ENCODE data around the gene MLKL.

Gene MLKL

GRCh38 chr16:74626741-74627416, 73.8 kb downstream of the MLKL start:
- Histone ChIP-seq H3K36me3 (ENCODE audit: control insufficient read depth, insufficient read depth, low read length) (peaks cover 84% of the 10 kb centered on the region), H3K9me3 (ENCODE audit: control insufficient read depth, low read length) (no peaks in the 10 kb centered on the region), H3K4me1 (ENCODE audit: control insufficient read depth, insufficient read depth, low read length) (no peaks in the 10 kb centered on the region), H3K4me3 (ENCODE audit: insufficient read depth, low read depth, low read length) (no peak overlapping the region), H3K27ac (ENCODE audit: insufficient read depth, low read depth, low read length, poor library complexity, severe bottlenecking) (no peak overlapping the region), H3K27me3 (ENCODE audit: control insufficient read depth, insufficient read depth, low read length, poor library complexity, severe bottlenecking) (no peaks in the 10 kb centered on the region)
- 55 to 100% methylated on average over 1 of the region's 1 CpG for WGBS, 2 experiments

- 94 to 95% methylated on average over 14 of the region's 14 CpGs for WGBS, 2 experiments
- peaks cover 77% of the 10 kb centered on the region for H3K36me3 ChIP-seq (ENCODE audit: control insufficient read depth, insufficient read depth, low read length)
- H3K4me1 ChIP-seq (ENCODE audit: control insufficient read depth, insufficient read depth, low read length): no peaks in the 10 kb centered on the region
- no peak overlapping the region for H3K27ac ChIP-seq (ENCODE audit: insufficient read depth, low read depth, low read length, poor library complexity, severe bottlenecking)
- no peaks in the 10 kb centered on the region for H3K27me3 ChIP-seq (ENCODE audit: control insufficient read depth, insufficient read depth, low read length, poor library complexity, severe bottlenecking)
- H3K4me3 ChIP-seq (ENCODE audit: insufficient read depth, low read depth, low read length): no peak overlapping the region
- no peaks in the 10 kb centered on the region for H3K9me3 ChIP-seq (ENCODE audit: control insufficient read depth, low read length)
These were observed 74.9 kb downstream of the MLKL start for GRCh38 chr16:74625500-74626350.

GRCh38 chr16:74623839-74624235, 76.8 kb downstream of the MLKL start:
- H3K9me3 ChIP-seq (ENCODE audit: control insufficient read depth, low read length): no peaks in the 10 kb centered on the region
- no peaks in the 10 kb centered on the region for H3K4me1 ChIP-seq (ENCODE audit: control insufficient read depth, insufficient read depth, low read length)
- no peaks in the 10 kb centered on the region for H3K27me3 ChIP-seq (ENCODE audit: control insufficient read depth, insufficient read depth, low read length, poor library complexity, severe bottlenecking)
- H3K36me3 ChIP-seq (ENCODE audit: control insufficient read depth, insufficient read depth, low read length): peaks cover 61% of the 10 kb centered on the region
- H3K4me3 ChIP-seq (ENCODE audit: insufficient read depth, low read depth, low read length): no peak overlapping the region
- WGBS, 2 experiments: 94 to 95% methylated on average over 6 of the region's 6 CpGs
- no peak overlapping the region for H3K27ac ChIP-seq (ENCODE audit: insufficient read depth, low read depth, low read length, poor library complexity, severe bottlenecking)

GRCh38 chr16:74623214-74623838, 77.3 kb downstream of the MLKL start:
- Histone ChIP-seq H3K27ac (ENCODE audit: insufficient read depth, low read depth, low read length, poor library complexity, severe bottlenecking) (no peak overlapping the region), H3K4me3 (ENCODE audit: insufficient read depth, low read depth, low read length) (no peak overlapping the region), H3K27me3 (ENCODE audit: control insufficient read depth, insufficient read depth, low read length, poor library complexity, severe bottlenecking) (no peaks in the 10 kb centered on the region), H3K36me3 (ENCODE audit: control insufficient read depth, insufficient read depth, low read length) (peaks cover 59% of the 10 kb centered on the region), H3K9me3 (ENCODE audit: control insufficient read depth, low read length) (no peaks in the 10 kb centered on the region), H3K4me1 (ENCODE audit: control insufficient read depth, insufficient read depth, low read length) (no peaks in the 10 kb centered on the region)
- 76 to 77% methylated on average over 4 of the region's 4 CpGs for WGBS, 2 experiments

- Histone ChIP-seq H3K27me3 (ENCODE audit: control insufficient read depth, insufficient read depth, low read length, poor library complexity, severe bottlenecking) (no peaks in the 10 kb centered on the region), H3K9me3 (ENCODE audit: control insufficient read depth, low read length) (no peaks in the 10 kb centered on the region), H3K4me1 (ENCODE audit: control insufficient read depth, insufficient read depth, low read length) (no peaks in the 10 kb centered on the region), H3K27ac (ENCODE audit: insufficient read depth, low read depth, low read length, poor library complexity, severe bottlenecking) (no peak overlapping the region), H3K36me3 (ENCODE audit: control insufficient read depth, insufficient read depth, low read length) (peaks cover 45% of the 10 kb centered on the region), H3K4me3 (ENCODE audit: insufficient read depth, low read depth, low read length) (no peak overlapping the region)
- 80 to 85% methylated on average over 4 of the region's 4 CpGs for WGBS, 2 experiments
These were observed 78.7 kb downstream of the MLKL start for GRCh38 chr16:74622005-74622404.
